B cell (primary cell): Measurements from ENCODE around the gene PRSS21. TPM values are rescaled to one million over a fixed set of nuclear protein-coding genes. Genes with fewer than 3 reads are reported as not detected.

Source experiments
- ATAC-seq: fragments of 200-7000 bp; cut with Tn5 transposase; one replicate; pipeline ENCODE4 v1.10.0; 2021; ENCODE audit warnings: low read depth, mild to moderate bottlenecking, moderate number of reproducible peaks, moderate library complexity
- CTCF ChIA-PET: fragments of 350-600 bp; sonication (Branson Sonifier 250); formaldehyde crosslinking; loops from one replicate; lab custom pipeline; 2021; ENCODE audit warnings: antibody characterized with exemption, inconsistent platforms; lab: Charles Lee
- POLR2A ChIA-PET: fragments of 350-600 bp; sonication (Branson Sonifier 250); formaldehyde crosslinking; loops from one replicate; lab custom pipeline; 2021; ENCODE audit warnings: antibody characterized with exemption; lab: Charles Lee
- DNase-seq: peaks from one replicate; pipeline ENCODE4 v3.0.0; 2013
- H2AFZ ChIP-seq: 2 replicates; pipeline ENCODE4 v1.6.1; 2012; ENCODE audit warnings: mild to moderate bottlenecking, low read depth, low read length; ENCODE audit not compliant: insufficient read depth, poor library complexity, severe bottlenecking
- H3K27ac ChIP-seq, 2 donors: 1 replicate in 1 of 2; 2 replicates in 1 of 2; pipeline ENCODE4 v1.5.1; 2012 to 2013; ENCODE audit warnings: low read length in 2 of 2, mild to moderate bottlenecking in 2 of 2, moderate library complexity in 1 of 2
- H3K27me3 ChIP-seq, 4 experiments: fragments of 200-600 bp in 1 of 4; sonication (generic) in 1 of 4; replicated peaks in 1 of 4; 1 replicate in 2 of 4; 2 replicates in 2 of 4; pipeline versions ENCODE4 v1.6.1 to v1.7.0; 2013 to 2016; ENCODE audit warnings: low read length in 3 of 4, mild to moderate bottlenecking in 2 of 4, mixed read lengths in 1 of 4, moderate library complexity in 1 of 4; ENCODE audit not compliant: insufficient read depth in 4 of 4, control insufficient read depth in 3 of 4; ENCODE audit errors: control extremely low read depth in 1 of 4
- H3K36me3 ChIP-seq, 2 experiments: replicated peaks in 1 of 2; 1 replicate in 1 of 2; 2 replicates in 1 of 2; pipeline versions ENCODE4 v1.6.1 to v1.7.1; 2013; ENCODE audit warnings: low read length in 1 of 2; ENCODE audit not compliant: insufficient read depth in 2 of 2, control insufficient read depth in 1 of 2; ENCODE audit errors: control extremely low read depth in 1 of 2, extremely low read depth in 1 of 2
- H3K4me1 ChIP-seq, 2 donors: fragments of 200-600 bp in 1 of 2; sonication (generic) in 1 of 2; 1 replicate in 1 of 2; 2 replicates in 1 of 2; pipeline versions ENCODE4 v1.5.1 to v1.6.1; 2013 to 2017; ENCODE audit warnings: low read length in 2 of 2; ENCODE audit not compliant: control insufficient read depth in 2 of 2, insufficient read depth in 2 of 2
- H3K4me2 ChIP-seq: replicated peaks from 2 replicates; pipeline ENCODE3; 2012; ENCODE audit warnings: mild to moderate bottlenecking, low read depth, low read length; ENCODE audit not compliant: poor library complexity, severe bottlenecking
- H3K4me3 ChIP-seq, 5 experiments: fragments of 200-600 bp in 1 of 5; sonication (generic) in 1 of 5; 1 replicate in 3 of 5; 2 replicates in 2 of 5; pipeline versions ENCODE4 v1.5.1 to v1.7.0; 2011 to 2016; ENCODE audit warnings: low read length in 4 of 5, mild to moderate bottlenecking in 4 of 5, low read depth in 2 of 5, control low read depth in 1 of 5, moderate library complexity in 1 of 5; ENCODE audit not compliant: insufficient read depth in 1 of 5; ENCODE audit errors: control extremely low read depth in 1 of 5, extremely low read depth in 1 of 5
- H3K79me2 ChIP-seq: fragments of 200-600 bp; sonication (generic); one replicate; pipeline ENCODE4 v1.6.0; 2016; ENCODE audit warnings: low read length; ENCODE audit not compliant: control insufficient read depth, insufficient read depth
- H3K9ac ChIP-seq: fragments of 200-600 bp; sonication (generic); 2 replicates; pipeline ENCODE4 v1.6.1; 2017; ENCODE audit warnings: mild to moderate bottlenecking, low read length, moderate library complexity
- H3K9me3 ChIP-seq, 3 donors: one replicate each; pipeline versions ENCODE4 v1.6.1 to v1.7.1; 2013; ENCODE audit warnings: low read length in 2 of 3; ENCODE audit not compliant: control insufficient read depth in 2 of 3, insufficient read depth in 1 of 3; ENCODE audit errors: control extremely low read depth in 1 of 3
- H4K20me1 ChIP-seq: 2 replicates; pipeline ENCODE4 v1.6.0; 2012; ENCODE audit warnings: mild to moderate bottlenecking, low read length; ENCODE audit not compliant: insufficient read depth, control insufficient read depth, poor library complexity, severe bottlenecking
- H3K27ac Mint-ChIP-seq: one replicate; pipeline ENCODE4 v1.8.0; 2021; ENCODE audit warnings: mixed read lengths
- H3K27me3 Mint-ChIP-seq: one replicate; pipeline ENCODE4 v1.8.0; 2021; ENCODE audit warnings: mixed read lengths
- H3K4me1 Mint-ChIP-seq: one replicate; pipeline ENCODE4 v1.8.0; 2021; ENCODE audit warnings: mixed read lengths
- H3K4me3 Mint-ChIP-seq: one replicate; pipeline ENCODE4 v1.8.0; 2021; ENCODE audit warnings: mixed read lengths
- H3K9me3 Mint-ChIP-seq: one replicate; pipeline ENCODE4 v1.8.0; 2022; ENCODE audit warnings: mixed read lengths; ENCODE audit not compliant: insufficient read depth
- EZH2 ChIP-seq: IDR thresholded peaks from 2 replicates; pipeline ENCODE4 v1.6.1; 2012; ENCODE audit warnings: borderline replicate concordance, low read depth, mild to moderate bottlenecking, moderate library complexity, low read length; ENCODE audit not compliant: insufficient read depth, poor library complexity, severe bottlenecking
- WGBS: methylation state at CpG from one replicate; pipeline ENCODE4 v1.1.5; 2013; ENCODE audit warnings: missing lambda C conversion rate; ENCODE audit not compliant: insufficient coverage; 5-methylcytosine and 5-hydroxymethylcytosine counted together
- intact Hi-C: fragments of 100-400 bp; cut with micrococcal nuclease; formaldehyde crosslinking; loops from one replicate; pipeline ENCODE4 v1.10.0; 2022
- polyA plus RNA-seq: library from polyadenylated mRNA; depleted of rRNA; stranded (reverse); fragments of >200 nt; gene quantifications from 2 replicates; pipeline ENCODE4 v1.2.3, GENCODE V29; 2012
- total RNA-seq, 2 donors: library from RNA; stranded (reverse); fragments of 120-200 nt in 1 of 2; gene quantifications; 1 replicate in 1 of 2; 2 replicates in 1 of 2; pipeline versions ENCODE4 v1.2.3 to v1.2.4, GENCODE V29; 2013 to 2022
- TF ChIP-seq, protein P1 (sequence below): fragments of 200-600 bp; IDR thresholded peaks from one replicate; pipeline ENCODE4 v1.8.0; 2022; ENCODE audit warnings: antibody characterized with exemption, mild to moderate bottlenecking

The PRSS21 gene
- total and polyA plus RNA-seq, 2 donors (not counting 1 experiment from before 2014, with no cell fraction given): 2.0 to 5.8 TPM

DNA sequence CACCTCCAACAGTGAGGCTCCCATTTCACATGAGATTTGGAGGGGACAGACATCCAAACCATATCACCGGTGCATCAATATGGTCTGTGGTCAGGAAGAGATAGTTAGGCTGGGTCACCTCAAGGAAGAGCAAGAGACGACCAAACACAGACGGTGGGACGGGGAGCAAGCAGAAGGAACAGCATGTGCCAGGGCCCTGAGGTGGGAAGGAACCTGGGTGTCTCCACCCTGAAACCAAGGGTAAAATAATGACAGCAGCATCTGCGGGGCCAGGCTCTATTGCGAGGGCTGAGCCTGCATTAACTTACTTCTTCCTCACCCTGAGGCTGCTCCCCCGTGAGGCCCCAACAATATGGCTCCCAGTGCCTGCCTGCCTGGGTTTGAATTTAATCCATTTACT lies 8.9 kb upstream of the PRSS21 start:
- CTCF ChIA-PET: no interaction called here
- intact Hi-C loops: no loop called here
- Histone ChIP-seq H3K36me3 (no peaks in the 10 kb centered on the region), H4K20me1 (no peaks in the 10 kb centered on the region), H3K4me3 (no peak overlapping the region), H2AFZ (no peak overlapping the region), H3K79me2 (no peaks in the 10 kb centered on the region), H3K9me3 (peaks cover 0 to 13% (median 7%) of the 10 kb centered on the region in 3 donors), H3K4me1 (no peaks in the 10 kb centered on the region), H3K27ac (no peak overlapping the region), H3K9ac (no peak overlapping the region), H3K4me2 (no peak overlapping the region), H3K27me3 (peaks cover 0 to 21% (median 8%) of the 10 kb centered on the region in 4 experiments)
- WGBS: 83% methylated on average over 3 of the region's 7 CpGs
- TF ChIP-seq, protein P1, sequence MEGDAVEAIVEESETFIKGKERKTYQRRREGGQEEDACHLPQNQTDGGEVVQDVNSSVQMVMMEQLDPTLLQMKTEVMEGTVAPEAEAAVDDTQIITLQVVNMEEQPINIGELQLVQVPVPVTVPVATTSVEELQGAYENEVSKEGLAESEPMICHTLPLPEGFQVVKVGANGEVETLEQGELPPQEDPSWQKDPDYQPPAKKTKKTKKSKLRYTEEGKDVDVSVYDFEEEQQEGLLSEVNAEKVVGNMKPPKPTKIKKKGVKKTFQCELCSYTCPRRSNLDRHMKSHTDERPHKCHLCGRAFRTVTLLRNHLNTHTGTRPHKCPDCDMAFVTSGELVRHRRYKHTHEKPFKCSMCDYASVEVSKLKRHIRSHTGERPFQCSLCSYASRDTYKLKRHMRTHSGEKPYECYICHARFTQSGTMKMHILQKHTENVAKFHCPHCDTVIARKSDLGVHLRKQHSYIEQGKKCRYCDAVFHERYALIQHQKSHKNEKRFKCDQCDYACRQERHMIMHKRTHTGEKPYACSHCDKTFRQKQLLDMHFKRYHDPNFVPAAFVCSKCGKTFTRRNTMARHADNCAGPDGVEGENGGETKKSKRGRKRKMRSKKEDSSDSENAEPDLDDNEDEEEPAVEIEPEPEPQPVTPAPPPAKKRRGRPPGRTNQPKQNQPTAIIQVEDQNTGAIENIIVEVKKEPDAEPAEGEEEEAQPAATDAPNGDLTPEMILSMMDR: no peak
- no peak for TF ChIP-seq EZH2
- no peak for ATAC-seq
- POLR2A ChIA-PET: no interaction called here
- DNase-seq: no peak
- Mint-ChIP-seq H3K9me3 (peaks cover 5% of the 10 kb centered on the region), H3K4me3 (no peak overlapping the region), H3K4me1 (no peaks in the 10 kb centered on the region), H3K27me3 (peaks cover 49% of the 10 kb centered on the region), H3K27ac (no peak overlapping the region)

DNA sequence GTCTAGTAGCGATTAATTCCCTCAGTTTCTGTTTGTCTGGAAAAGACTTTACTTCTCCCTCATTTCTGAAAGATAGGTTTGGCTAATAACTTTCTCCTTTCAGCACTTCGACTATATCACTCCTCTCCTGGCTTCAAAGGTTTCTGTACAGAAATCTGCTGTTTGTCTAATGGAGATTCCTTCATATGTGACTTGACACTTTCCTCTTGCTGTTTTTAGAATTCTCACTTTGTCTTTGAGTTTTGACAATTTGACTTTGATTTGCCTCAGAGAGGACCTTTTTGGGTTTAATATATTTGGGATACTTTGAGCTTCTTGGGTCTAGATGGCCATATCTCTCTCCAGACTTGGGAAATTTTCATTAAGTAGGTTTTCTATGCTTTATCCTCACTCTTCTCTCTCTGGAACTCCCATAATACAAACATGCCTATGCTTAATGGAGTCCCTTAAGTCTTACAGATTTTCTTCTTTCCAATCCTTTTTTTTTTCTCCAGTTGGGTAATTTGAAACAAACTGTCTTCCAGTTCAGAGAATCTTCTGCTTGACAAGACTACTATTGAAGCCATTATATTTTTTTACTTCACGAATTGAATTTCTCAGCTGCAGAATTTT lies 7.8 kb upstream of the PRSS21 start:
- H3K9me3 Mint-ChIP-seq: peaks cover 5% of the 10 kb centered on the region
- no CpG with 5 or more reads among the region's 3 CpGs for WGBS
- H3K27me3 ChIP-seq: peaks cover 0 to 21% (median 8%) of the 10 kb centered on the region in 4 experiments
- no peak for ATAC-seq
- H3K27me3 Mint-ChIP-seq: peaks cover 52% of the 10 kb centered on the region
- TF ChIP-seq EZH2: no peak
- TF ChIP-seq, protein P1: no peak
- H3K9me3 ChIP-seq: peaks cover 0 to 8% (median 2%) of the 10 kb centered on the region in 3 donors
- no peak overlapping the region for H3K4me3 ChIP-seq
- H3K36me3 ChIP-seq: no peaks in the 10 kb centered on the region
- H3K27ac ChIP-seq: no peak overlapping the region
- H3K4me1 Mint-ChIP-seq: no peaks in the 10 kb centered on the region
- H3K79me2 ChIP-seq: no peaks in the 10 kb centered on the region
- ChIA-PET POLR2A (no interaction called here), CTCF (no interaction called here)
- H3K27ac Mint-ChIP-seq: no peak overlapping the region
- H3K4me3 Mint-ChIP-seq: no peak overlapping the region
- H4K20me1 ChIP-seq: no peaks in the 10 kb centered on the region
- H2AFZ ChIP-seq: no peak overlapping the region
- intact Hi-C loops: no loop called here
- no peak overlapping the region for H3K4me2 ChIP-seq
- H3K9ac ChIP-seq: no peak overlapping the region
- no peaks in the 10 kb centered on the region for H3K4me1 ChIP-seq
- DNase-seq: no peak
